GM19372 (cell line): ENCODE results near the gene DOCK4.

Source experiments
- ATAC-seq: cut with Tn5 transposase; IDR thresholded peaks from one replicate; pipeline ENCODE4 v1.9.1; 2021; ENCODE audit warnings: mild to moderate bottlenecking, low read depth, moderate library complexity; ENCODE audit not compliant: unreplicated experiment

The DOCK4 gene

GRCh38 chr7:111844904-111845671 lies 361.1 kb downstream of the DOCK4 start:
- ATAC-seq, result no peak

GRCh38 chr7:111842491-111842890 lies 363.7 kb downstream of the DOCK4 start:
- no peak for ATAC-seq

- no peak for ATAC-seq
These were observed 364.5 kb downstream of the DOCK4 start for GRCh38 chr7:111841596-111842205.

GRCh38 chr7:111840528-111840927 lies 365.7 kb downstream of the DOCK4 start:
- ATAC-seq, result no peak

GRCh38 chr7:111839261-111839660 lies 366.9 kb downstream of the DOCK4 start:
- ATAC-seq, result no peak

- ATAC-seq, result no peak
These were observed 369.6 kb downstream of the DOCK4 start for GRCh38 chr7:111836592-111836991.

GRCh38 chr7:111835066-111835465 lies 371.1 kb downstream of the DOCK4 start:
- ATAC-seq, result no peak

- ATAC-seq, result no peak
These were observed 371.8 kb downstream of the DOCK4 start for GRCh38 chr7:111834367-111834766.

GRCh38 chr7:111833466-111833865 lies 372.7 kb downstream of the DOCK4 start:
- ATAC-seq, result no peak

- ATAC-seq, result no peak
These were observed 374.0 kb downstream of the DOCK4 start for GRCh38 chr7:111832174-111832573.

GRCh38 chr7:111829221-111829620 lies 377.0 kb downstream of the DOCK4 start:
- ATAC-seq, result no peak

- ATAC-seq, result no peak
These were observed 378.2 kb downstream of the DOCK4 start for GRCh38 chr7:111827863-111828504.

GRCh38 chr7:111825046-111825445 lies 381.2 kb downstream of the DOCK4 start:
- ATAC-seq, result no peak

- ATAC-seq, result no peak
These were observed 382.4 kb downstream of the DOCK4 start for GRCh38 chr7:111823826-111824225.

GRCh38 chr7:111821046-111821445 lies 385.2 kb downstream of the DOCK4 start:
- ATAC-seq, result no peak

- ATAC-seq, result no peak
These were observed 385.6 kb downstream of the DOCK4 start for GRCh38 chr7:111820621-111821020.

GRCh38 chr7:111820121-111820520 lies 386.1 kb downstream of the DOCK4 start:
- ATAC-seq, result no peak

- ATAC-seq, result no peak
These were observed 390.8 kb downstream of the DOCK4 start for GRCh38 chr7:111815354-111815753.

GRCh38 chr7:111813306-111813705 lies 392.9 kb downstream of the DOCK4 start:
- no peak for ATAC-seq

- no peak for ATAC-seq
These were observed 400.0 kb downstream of the DOCK4 start for GRCh38 chr7:111806232-111806631.

- ATAC-seq, result no peak
These were observed 403.0 kb downstream of the DOCK4 start for GRCh38 chr7:111803015-111803758.
